Measurements from ENCODE around the gene FTSJ1.
"Not testable (repeated sequence)": the region's sequence is repeated elsewhere in the genome, so short reads cannot be mapped to it uniquely, and the experiment has no call there.

FTSJ1 gene

DNA sequence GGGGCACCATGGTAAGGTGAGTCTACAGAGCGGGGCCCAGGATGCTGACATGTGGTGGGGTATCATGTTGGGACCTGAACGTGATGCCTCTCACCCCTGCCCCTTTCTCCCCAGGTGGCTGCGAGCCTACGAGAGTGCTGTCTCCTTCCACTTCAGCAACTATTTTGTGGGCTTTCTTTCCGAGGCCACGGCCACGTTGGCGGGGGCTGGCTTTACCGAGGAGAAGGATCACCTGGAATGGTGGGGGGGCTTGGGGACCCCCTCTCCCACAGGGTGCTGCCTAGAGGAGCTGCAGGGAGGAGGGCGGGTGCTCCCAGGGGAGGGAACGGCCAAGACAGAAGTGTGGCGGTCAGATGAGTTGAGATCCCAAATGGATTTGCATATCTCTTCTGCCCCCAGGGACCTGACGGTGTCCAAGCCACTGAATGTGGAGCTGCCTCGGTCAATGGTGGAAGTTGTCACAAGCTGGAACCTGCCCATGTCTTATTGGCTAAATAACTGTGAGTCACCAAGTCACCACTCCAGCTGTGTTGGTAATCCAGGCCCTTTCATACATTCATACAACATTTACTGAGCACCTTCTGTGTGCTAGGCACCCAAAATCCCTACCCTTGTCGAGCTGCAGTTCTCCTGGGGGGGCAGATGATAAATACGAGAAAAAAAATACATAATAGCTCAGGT, 38.3 kb downstream of the FTSJ1 start:
- Histone ChIP-seq H3K27me3 (ENCODE audit: insufficient read depth, low read length) (no peaks in the 10 kb centered on the region), H3K4me3 (ENCODE audit: low read length) (no peak overlapping the region), H3K4me1 (ENCODE audit: insufficient read depth, low read length) (no peaks in the 10 kb centered on the region), H3K9ac (ENCODE audit: low read depth, low read length) (no peak overlapping the region), H3K9me3 (ENCODE audit: insufficient read depth, low read depth, low read length) (no peaks in the 10 kb centered on the region), H3K27ac (ENCODE audit: low read depth, low read length) (no peak overlapping the region), H3K36me3 (ENCODE audit: insufficient read depth, low read length) (0 out of 2 replicates have a peak, but pooled peaks cover 2% of the 10 kb centered on the region)
- WGBS = 91% methylated on average over 13 of the region's 16 CpGs

DNA sequence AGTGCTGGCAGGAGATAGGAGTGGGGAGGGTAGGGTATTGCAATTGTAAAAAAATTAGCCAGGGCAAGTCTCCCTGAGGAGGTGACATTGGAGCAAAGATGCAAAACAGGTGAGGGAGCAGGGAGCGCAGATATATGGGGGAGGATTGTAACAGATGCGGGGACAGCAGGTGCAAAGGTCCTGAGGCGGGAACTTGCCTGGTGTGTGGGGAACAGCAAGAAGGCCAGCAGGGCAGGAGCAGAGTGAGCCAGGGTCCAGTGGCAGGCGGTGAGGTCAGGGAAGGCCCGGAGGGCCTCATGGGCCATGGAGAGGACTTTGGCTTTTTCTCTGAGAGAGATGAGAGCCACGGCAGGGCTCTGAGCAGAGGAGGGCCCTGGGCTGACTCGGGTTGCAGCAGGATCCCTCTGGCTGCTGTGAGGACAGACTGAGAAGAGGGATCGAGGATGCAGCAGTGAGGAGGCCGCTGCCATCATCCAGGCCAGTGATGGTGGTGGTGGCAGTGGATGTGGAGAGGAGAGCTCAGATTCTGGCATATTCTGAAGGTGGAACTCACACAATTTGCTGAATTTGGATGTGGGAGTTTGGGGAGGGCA, 39.0 kb downstream of the FTSJ1 start:
- 92% methylated on average over 9 of the region's 9 CpGs for WGBS
- no peaks in the 10 kb centered on the region for H3K27me3 ChIP-seq (ENCODE audit: insufficient read depth, low read length)
- no peak overlapping the region for H3K9ac ChIP-seq (ENCODE audit: low read depth, low read length)
- H3K4me3 ChIP-seq (ENCODE audit: low read length) = no peak overlapping the region
- H3K36me3 ChIP-seq (ENCODE audit: insufficient read depth, low read length) = 0 out of 2 replicates have a peak, but pooled peaks cover 2% of the 10 kb centered on the region
- H3K4me1 ChIP-seq (ENCODE audit: insufficient read depth, low read length) = no peaks in the 10 kb centered on the region
- H3K27ac ChIP-seq (ENCODE audit: low read depth, low read length) = no peak overlapping the region
- H3K9me3 ChIP-seq (ENCODE audit: insufficient read depth, low read depth, low read length) = no peaks in the 10 kb centered on the region

- H3K9me3 ChIP-seq (ENCODE audit: insufficient read depth, low read depth, low read length) = no peaks in the 10 kb centered on the region
- no peak overlapping the region for H3K4me3 ChIP-seq (ENCODE audit: low read length)
- no peaks in the 10 kb centered on the region for H3K27me3 ChIP-seq (ENCODE audit: insufficient read depth, low read length)
- H3K27ac ChIP-seq (ENCODE audit: low read depth, low read length) = no peak overlapping the region
- no peak overlapping the region for H3K9ac ChIP-seq (ENCODE audit: low read depth, low read length)
- WGBS = 94% methylated on average over 7 of the region's 10 CpGs
- 0 out of 2 replicates have a peak, but pooled peaks cover 2% of the 10 kb centered on the region for H3K36me3 ChIP-seq (ENCODE audit: insufficient read depth, low read length)
- no peaks in the 10 kb centered on the region for H3K4me1 ChIP-seq (ENCODE audit: insufficient read depth, low read length)
These were observed 39.8 kb downstream of the FTSJ1 start for GRCh38 chrX:48515842-48516241.

DNA sequence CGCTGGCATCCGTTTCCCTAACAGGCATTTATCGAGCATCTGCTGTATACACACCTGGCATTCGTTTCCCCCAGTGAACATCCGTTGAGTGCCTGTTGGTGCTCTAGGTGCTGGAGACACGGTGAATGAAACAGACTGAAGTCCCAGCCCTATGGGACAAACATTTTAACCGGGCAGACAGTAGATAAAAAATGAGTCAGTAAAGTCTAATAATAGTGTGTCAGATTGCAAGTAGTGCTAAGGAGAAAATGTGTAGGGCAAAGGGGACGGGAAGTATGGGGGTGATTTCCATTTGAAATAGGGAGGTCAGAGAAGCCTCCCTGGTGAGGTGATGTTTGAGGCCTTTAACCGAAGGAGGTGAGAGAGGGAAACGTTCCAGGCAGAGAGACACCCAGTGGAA, 40.3 kb downstream of the FTSJ1 start:
- no peaks in the 10 kb centered on the region for H3K9me3 ChIP-seq (ENCODE audit: insufficient read depth, low read depth, low read length)
- no peaks in the 10 kb centered on the region for H3K4me1 ChIP-seq (ENCODE audit: insufficient read depth, low read length)
- H3K4me3 ChIP-seq (ENCODE audit: low read length) = no peak overlapping the region
- H3K36me3 ChIP-seq (ENCODE audit: insufficient read depth, low read length) = 0 out of 2 replicates have a peak, but pooled peaks cover 2% of the 10 kb centered on the region
- WGBS = 93% methylated on average over 10 of the region's 10 CpGs
- H3K9ac ChIP-seq (ENCODE audit: low read depth, low read length) = no peak overlapping the region
- H3K27me3 ChIP-seq (ENCODE audit: insufficient read depth, low read length) = no peaks in the 10 kb centered on the region
- H3K27ac ChIP-seq (ENCODE audit: low read depth, low read length) = no peak overlapping the region

- H3K4me1 ChIP-seq (ENCODE audit: insufficient read depth, low read length) = no peaks in the 10 kb centered on the region
- H3K36me3 ChIP-seq (ENCODE audit: insufficient read depth, low read length) = 0 out of 2 replicates have a peak, but pooled peaks cover 1% of the 10 kb centered on the region
- no peaks in the 10 kb centered on the region for H3K9me3 ChIP-seq (ENCODE audit: insufficient read depth, low read depth, low read length)
- no peak overlapping the region for H3K4me3 ChIP-seq (ENCODE audit: low read length)
- no peaks in the 10 kb centered on the region for H3K27me3 ChIP-seq (ENCODE audit: insufficient read depth, low read length)
- H3K27ac ChIP-seq (ENCODE audit: low read depth, low read length) = no peak overlapping the region
- 96% methylated on average over 5 of the region's 5 CpGs for WGBS
- no peak overlapping the region for H3K9ac ChIP-seq (ENCODE audit: low read depth, low read length)
These were observed 41.0 kb downstream of the FTSJ1 start for GRCh38 chrX:48516987-48517386.

DNA sequence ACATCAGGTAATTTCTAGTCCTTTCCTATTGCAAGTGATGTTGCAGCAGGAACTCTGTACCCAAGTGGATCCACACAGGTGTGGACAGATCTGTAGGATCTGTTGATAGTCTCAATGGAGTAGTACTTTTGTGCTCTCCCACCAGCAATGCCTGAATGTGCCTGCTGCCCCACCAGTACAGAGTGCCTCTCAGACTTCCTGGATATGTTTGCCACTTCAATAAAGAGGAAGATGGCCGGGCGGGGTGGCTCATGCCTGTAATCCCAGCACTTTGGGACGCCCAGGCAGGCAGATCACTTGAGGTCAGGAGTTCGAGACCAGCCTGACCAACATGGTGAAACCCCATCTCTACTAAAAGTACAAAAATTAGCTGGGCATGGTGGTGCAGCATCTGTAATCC, 43.5 kb downstream of the FTSJ1 start:
- H3K4me3 ChIP-seq (ENCODE audit: low read length); H3K9me3 ChIP-seq (ENCODE audit: insufficient read depth, low read depth, low read length); H3K36me3 ChIP-seq (ENCODE audit: insufficient read depth, low read length); H3K9ac ChIP-seq (ENCODE audit: low read depth, low read length); H3K27ac ChIP-seq (ENCODE audit: low read depth, low read length); H3K27me3 ChIP-seq (ENCODE audit: insufficient read depth, low read length); H3K4me1 ChIP-seq (ENCODE audit: insufficient read depth, low read length): not testable (repeated sequence)
- WGBS = 91% methylated on average over 4 of the region's 4 CpGs

GRCh38 chrX:48520455-48520854, 44.5 kb downstream of the FTSJ1 start:
- Histone ChIP-seq H3K36me3 (ENCODE audit: insufficient read depth, low read length) (peaks cover 12% of the 10 kb centered on the region), H3K27me3 (ENCODE audit: insufficient read depth, low read length) (no peaks in the 10 kb centered on the region), H3K4me1 (ENCODE audit: insufficient read depth, low read length) (no peaks in the 10 kb centered on the region), H3K9me3 (ENCODE audit: insufficient read depth, low read depth, low read length) (no peaks in the 10 kb centered on the region), H3K27ac (ENCODE audit: low read depth, low read length) (no peak overlapping the region), H3K4me3 (ENCODE audit: low read length) (no peak overlapping the region), H3K9ac (ENCODE audit: low read depth, low read length) (no peak overlapping the region)
- 100% methylated on average over 1 of the region's 2 CpGs for WGBS

DNA sequence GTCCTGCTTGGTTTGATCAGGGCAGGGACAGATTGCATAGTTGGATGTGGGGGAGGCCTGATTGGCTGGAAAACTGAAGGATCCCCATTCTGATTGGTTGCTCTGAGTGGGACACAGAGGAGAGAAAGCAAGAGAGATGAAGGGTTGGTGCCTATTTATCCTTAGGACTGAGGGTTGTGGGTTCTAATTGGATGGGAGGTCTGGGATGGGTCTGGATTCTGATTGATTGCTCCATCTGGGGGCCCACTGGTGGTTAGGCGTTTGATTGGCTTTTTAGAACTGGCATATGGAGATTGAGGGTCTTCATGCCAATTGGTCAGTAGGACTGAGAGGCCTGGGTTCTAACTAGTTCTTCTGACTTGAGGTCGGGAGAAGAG, 45.0 kb downstream of the FTSJ1 start:
- peaks cover 13% of the 10 kb centered on the region for H3K36me3 ChIP-seq (ENCODE audit: insufficient read depth, low read length)
- H3K27me3 ChIP-seq (ENCODE audit: insufficient read depth, low read length) = no peaks in the 10 kb centered on the region
- no peaks in the 10 kb centered on the region for H3K4me1 ChIP-seq (ENCODE audit: insufficient read depth, low read length)
- H3K9me3 ChIP-seq (ENCODE audit: insufficient read depth, low read depth, low read length) = no peaks in the 10 kb centered on the region
- WGBS = 29% methylated on average over 2 of the region's 2 CpGs
- peak overlapping the region; percentile 86; the same call in 1 of the 2 replicates for H3K27ac ChIP-seq (ENCODE audit: low read depth, low read length)
- H3K9ac ChIP-seq (ENCODE audit: low read depth, low read length) = peak overlapping the region; percentile 76
- peak overlapping the region; percentile 87 for H3K4me3 ChIP-seq (ENCODE audit: low read length)

DNA sequence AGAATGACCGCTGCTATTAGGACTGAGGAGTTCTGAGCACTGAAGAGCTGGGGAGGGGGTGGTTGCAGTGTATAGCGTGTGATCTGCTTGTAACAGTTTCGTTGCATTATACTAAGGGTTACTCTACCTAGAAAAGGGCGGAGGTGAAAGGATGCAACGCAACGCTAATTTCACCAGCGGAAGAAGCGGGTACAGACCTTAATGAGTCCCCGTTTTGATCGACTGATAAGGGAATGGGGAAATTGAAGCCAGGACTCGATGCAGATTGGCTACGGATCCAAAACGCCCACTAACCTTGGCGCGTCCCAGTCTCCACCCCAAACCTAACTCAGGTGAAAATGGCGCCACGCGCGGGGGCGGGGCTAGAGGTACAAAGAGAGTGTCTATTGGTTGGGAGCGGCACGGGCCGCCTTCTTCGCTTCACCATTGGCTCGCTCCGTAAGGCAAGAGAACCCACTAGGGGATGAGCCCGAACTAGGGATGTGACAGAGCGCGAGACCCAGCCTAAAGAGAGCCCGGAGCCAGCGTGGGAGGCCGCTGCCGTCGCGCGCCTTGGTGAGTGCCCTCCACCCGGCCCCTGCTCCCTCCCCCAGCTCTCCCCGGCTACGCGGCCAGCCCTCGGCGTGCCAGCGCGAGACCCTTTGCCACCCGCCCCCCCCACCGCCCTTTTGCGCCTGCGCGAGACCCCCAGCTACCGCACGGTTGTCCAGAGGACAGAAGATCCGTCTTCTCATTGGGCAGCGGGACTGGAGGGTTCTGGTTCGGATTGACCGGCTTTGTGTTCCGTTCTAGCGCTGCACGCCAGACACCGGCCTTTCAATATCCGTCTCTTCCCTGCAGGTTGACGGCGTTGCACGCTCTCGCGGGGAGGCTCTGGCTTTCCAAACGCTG, 45.6 kb downstream of the FTSJ1 start, which contains the start of gene EBP:
Gene EBP (plus strand): TSS at position 456 of the 891 bp plus-strand sequence. CDS start 1,964 bp downstream, outside the sequence.
- WGBS = under 1% methylated on average over 54 of the region's 66 CpGs
- peaks cover 19% of the 10 kb centered on the region for H3K36me3 ChIP-seq (ENCODE audit: insufficient read depth, low read length)
- no peaks in the 10 kb centered on the region for H3K27me3 ChIP-seq (ENCODE audit: insufficient read depth, low read length)
- peak within 1 kb of the TSS; percentile 87 for H3K4me3 ChIP-seq (ENCODE audit: low read length)
- H3K9ac ChIP-seq (ENCODE audit: low read depth, low read length) = peak within 1 kb of the TSS; percentile 89
- H3K4me1 ChIP-seq (ENCODE audit: insufficient read depth, low read length) = no peaks in the 10 kb centered on the region
- H3K9me3 ChIP-seq (ENCODE audit: insufficient read depth, low read depth, low read length) = no peaks in the 10 kb centered on the region
- H3K27ac ChIP-seq (ENCODE audit: low read depth, low read length) = peak within 1 kb of the TSS; percentile 86; the same call in 1 of the 2 replicates

DNA sequence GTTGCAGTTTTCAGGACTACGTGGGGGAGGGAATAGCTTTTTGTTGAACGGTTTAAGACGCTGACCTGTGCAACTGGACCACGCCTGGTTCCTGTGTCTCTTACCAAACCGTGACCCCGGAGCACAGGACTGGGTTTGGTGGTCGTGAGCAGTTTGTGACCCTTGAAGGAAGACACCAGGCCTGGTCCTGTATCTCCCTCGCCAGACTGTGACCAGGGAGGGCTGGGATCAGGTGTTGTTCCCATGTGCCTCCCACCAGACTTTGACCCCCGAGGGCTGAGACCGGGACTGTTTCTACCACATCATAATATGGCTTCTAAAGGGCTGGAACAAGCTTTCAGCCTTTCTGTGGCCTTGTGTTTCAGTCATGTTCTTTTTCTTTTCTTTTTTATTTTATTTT, 46.3 kb downstream of the FTSJ1 start:
- peak overlapping the region; percentile 63; the same call in 1 of the 2 replicates for H3K27ac ChIP-seq (ENCODE audit: low read depth, low read length)
- WGBS = 7% methylated on average over 10 of the region's 10 CpGs
- no peaks in the 10 kb centered on the region for H3K27me3 ChIP-seq (ENCODE audit: insufficient read depth, low read length)
- peak overlapping the region; percentile 89 for H3K9ac ChIP-seq (ENCODE audit: low read depth, low read length)
- peaks cover 26% of the 10 kb centered on the region for H3K36me3 ChIP-seq (ENCODE audit: insufficient read depth, low read length)
- no peaks in the 10 kb centered on the region for H3K9me3 ChIP-seq (ENCODE audit: insufficient read depth, low read depth, low read length)
- H3K4me3 ChIP-seq (ENCODE audit: low read length) = peak overlapping the region; percentile 87
- no peaks in the 10 kb centered on the region for H3K4me1 ChIP-seq (ENCODE audit: insufficient read depth, low read length)

DNA sequence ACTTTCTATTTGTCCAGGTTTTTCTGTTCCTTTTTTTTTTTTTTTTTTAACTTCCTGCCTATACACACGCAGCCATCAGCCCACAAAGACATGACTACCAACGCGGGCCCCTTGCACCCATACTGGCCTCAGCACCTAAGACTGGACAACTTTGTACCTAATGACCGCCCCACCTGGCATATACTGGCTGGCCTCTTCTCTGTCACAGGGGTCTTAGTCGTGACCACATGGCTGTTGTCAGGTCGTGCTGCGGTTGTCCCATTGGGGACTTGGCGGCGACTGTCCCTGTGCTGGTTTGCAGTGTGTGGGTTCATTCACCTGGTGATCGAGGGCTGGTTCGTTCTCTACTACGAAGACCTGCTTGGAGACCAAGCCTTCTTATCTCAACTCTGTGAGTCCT, 47.7 kb downstream of the FTSJ1 start:
- Histone ChIP-seq H3K4me1 (ENCODE audit: insufficient read depth, low read length) (no peaks in the 10 kb centered on the region), H3K36me3 (ENCODE audit: insufficient read depth, low read length) (peaks cover 39% of the 10 kb centered on the region), H3K9me3 (ENCODE audit: insufficient read depth, low read depth, low read length) (no peaks in the 10 kb centered on the region), H3K27ac (ENCODE audit: low read depth, low read length) (no peak overlapping the region), H3K9ac (ENCODE audit: low read depth, low read length) (no peak overlapping the region), H3K4me3 (ENCODE audit: low read length) (no peak overlapping the region), H3K27me3 (ENCODE audit: insufficient read depth, low read length) (no peaks in the 10 kb centered on the region)
- 92% methylated on average over 9 of the region's 12 CpGs for WGBS
